Measurements from ENCODE around the gene LMAN1L.

GRCh38 chr15:74793135-74794028 lies 19.3 kb upstream of the LMAN1L start:
- no peak for TF ChIP-seq POLR2A (IDR thresholded peaks at IDR 0.05)
- TF ChIP-seq, protein P1, sequence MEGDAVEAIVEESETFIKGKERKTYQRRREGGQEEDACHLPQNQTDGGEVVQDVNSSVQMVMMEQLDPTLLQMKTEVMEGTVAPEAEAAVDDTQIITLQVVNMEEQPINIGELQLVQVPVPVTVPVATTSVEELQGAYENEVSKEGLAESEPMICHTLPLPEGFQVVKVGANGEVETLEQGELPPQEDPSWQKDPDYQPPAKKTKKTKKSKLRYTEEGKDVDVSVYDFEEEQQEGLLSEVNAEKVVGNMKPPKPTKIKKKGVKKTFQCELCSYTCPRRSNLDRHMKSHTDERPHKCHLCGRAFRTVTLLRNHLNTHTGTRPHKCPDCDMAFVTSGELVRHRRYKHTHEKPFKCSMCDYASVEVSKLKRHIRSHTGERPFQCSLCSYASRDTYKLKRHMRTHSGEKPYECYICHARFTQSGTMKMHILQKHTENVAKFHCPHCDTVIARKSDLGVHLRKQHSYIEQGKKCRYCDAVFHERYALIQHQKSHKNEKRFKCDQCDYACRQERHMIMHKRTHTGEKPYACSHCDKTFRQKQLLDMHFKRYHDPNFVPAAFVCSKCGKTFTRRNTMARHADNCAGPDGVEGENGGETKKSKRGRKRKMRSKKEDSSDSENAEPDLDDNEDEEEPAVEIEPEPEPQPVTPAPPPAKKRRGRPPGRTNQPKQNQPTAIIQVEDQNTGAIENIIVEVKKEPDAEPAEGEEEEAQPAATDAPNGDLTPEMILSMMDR (IDR thresholded peaks at IDR 0.05): no peak
- no peak for TF ChIP-seq POLR2AphosphoS5 (IDR thresholded peaks at IDR 0.05)

Data from breast epithelium (tissue), 3 donors.